Tibial artery (tissue), 4 donors: Measurements from ENCODE around the gene NME3.

Experiments
- DNase-seq, 2 donors: peaks; one replicate each; pipeline ENCODE4 v3.0.0-alpha.2; 2019
- H3K27ac ChIP-seq, 2 donors: fragments of 200-600 bp; sonication (generic) in 1 of 2; 1 replicate in 1 of 2; 2 replicates in 1 of 2; pipeline ENCODE4 v1.5.1; 2018 to 2019; ENCODE audit warnings: mild to moderate bottlenecking in 1 of 2
- H3K27me3 ChIP-seq, 2 donors: fragments of 200-600 bp; sonication (generic) in 1 of 2; one replicate each; pipeline versions ENCODE4 v1.5.1 to v1.6.0; 2016 to 2019
- H3K36me3 ChIP-seq, 3 donors: fragments of 200-600 bp; sonication (generic) in 2 of 3; one replicate each; pipeline ENCODE4 v1.5.1; 2016 to 2019; ENCODE audit warnings: mild to moderate bottlenecking in 2 of 3
- H3K4me1 ChIP-seq, 4 donors: fragments of 200-600 bp; sonication (generic) in 2 of 4; 1 replicate in 3 of 4; 2 replicates in 1 of 4; pipeline ENCODE4 v1.5.1; 2016 to 2019
- H3K4me3 ChIP-seq, 2 donors: fragments of 200-600 bp; sonication (generic) in 1 of 2; 1 replicate in 1 of 2; 2 replicates in 1 of 2; pipeline ENCODE4 v1.5.1; 2018 to 2019; ENCODE audit warnings: mild to moderate bottlenecking in 2 of 2
- H3K9me3 ChIP-seq, 3 donors: fragments of 200-600 bp; sonication (generic) in 1 of 3; one replicate each; pipeline ENCODE4 v1.5.1; 2016 to 2019
- intact Hi-C: fragments of 100-400 bp; cut with DNase I; formaldehyde crosslinking; loops from one replicate; pipeline ENCODE4 v1.15.0; 2023; ENCODE audit warnings: low total_unique reads
- TF ChIP-seq, protein P1 (sequence below), 2 experiments: fragments of 200-600 bp in 1 of 2; fragments of 450-650 bp in 1 of 2; IDR thresholded peaks; one replicate each; pipeline ENCODE4 v1.5.1; 2017 to 2019; ENCODE audit warnings: antibody characterized with exemption in 2 of 2, mild to moderate bottlenecking in 1 of 2, moderate library complexity in 1 of 2

The NME3 gene

DNA sequence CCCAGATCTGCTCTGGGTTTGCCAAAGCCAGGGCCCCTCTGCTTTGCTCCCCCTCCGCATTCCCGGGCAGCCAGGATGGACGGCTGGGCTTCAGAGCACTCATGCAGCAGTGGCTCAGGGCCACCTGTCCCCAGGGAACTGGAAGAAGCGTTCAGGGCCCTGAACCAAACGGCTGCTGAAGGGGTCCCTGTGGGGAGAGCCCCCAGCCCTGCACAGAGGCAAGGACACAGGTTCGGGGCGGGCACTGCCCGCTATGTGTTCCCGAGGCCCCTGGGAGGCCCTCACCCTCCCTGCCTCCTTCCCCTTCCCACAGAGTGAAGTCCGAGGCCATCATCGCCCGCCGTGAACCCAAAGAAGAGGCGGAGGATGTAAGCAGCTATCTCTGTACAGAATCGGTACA lies 10.4 kb downstream of the NME3 start:
- H3K36me3 ChIP-seq = peaks cover 54 to 88% (median 84%) of the 10 kb centered on the region in 3 donors
- no peak overlapping the region for H3K27ac ChIP-seq
- no peak overlapping the region for H3K4me3 ChIP-seq
- TF ChIP-seq, protein P1, sequence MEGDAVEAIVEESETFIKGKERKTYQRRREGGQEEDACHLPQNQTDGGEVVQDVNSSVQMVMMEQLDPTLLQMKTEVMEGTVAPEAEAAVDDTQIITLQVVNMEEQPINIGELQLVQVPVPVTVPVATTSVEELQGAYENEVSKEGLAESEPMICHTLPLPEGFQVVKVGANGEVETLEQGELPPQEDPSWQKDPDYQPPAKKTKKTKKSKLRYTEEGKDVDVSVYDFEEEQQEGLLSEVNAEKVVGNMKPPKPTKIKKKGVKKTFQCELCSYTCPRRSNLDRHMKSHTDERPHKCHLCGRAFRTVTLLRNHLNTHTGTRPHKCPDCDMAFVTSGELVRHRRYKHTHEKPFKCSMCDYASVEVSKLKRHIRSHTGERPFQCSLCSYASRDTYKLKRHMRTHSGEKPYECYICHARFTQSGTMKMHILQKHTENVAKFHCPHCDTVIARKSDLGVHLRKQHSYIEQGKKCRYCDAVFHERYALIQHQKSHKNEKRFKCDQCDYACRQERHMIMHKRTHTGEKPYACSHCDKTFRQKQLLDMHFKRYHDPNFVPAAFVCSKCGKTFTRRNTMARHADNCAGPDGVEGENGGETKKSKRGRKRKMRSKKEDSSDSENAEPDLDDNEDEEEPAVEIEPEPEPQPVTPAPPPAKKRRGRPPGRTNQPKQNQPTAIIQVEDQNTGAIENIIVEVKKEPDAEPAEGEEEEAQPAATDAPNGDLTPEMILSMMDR (IDR thresholded peaks at IDR 0.05) = no peak
- H3K4me1 ChIP-seq = no peaks in the 10 kb centered on the region
- DNase-seq = no peak
- intact Hi-C loops = no loop called here
- no peaks in the 10 kb centered on the region for H3K9me3 ChIP-seq
- H3K27me3 ChIP-seq = no peaks in the 10 kb centered on the region

GRCh38 chr16:1759511-1759910 lies 11.8 kb downstream of the NME3 start:
- no peaks in the 10 kb centered on the region for H3K27me3 ChIP-seq
- H3K36me3 ChIP-seq = peaks cover 48 to 84% (median 74%) of the 10 kb centered on the region in 3 donors
- H3K4me3 ChIP-seq = no peak overlapping the region
- TF ChIP-seq, protein P1 (IDR thresholded peaks at IDR 0.05) = no peak
- no peaks in the 10 kb centered on the region for H3K4me1 ChIP-seq
- H3K9me3 ChIP-seq = no peaks in the 10 kb centered on the region
- H3K27ac ChIP-seq = no peak overlapping the region
- intact Hi-C loops = no loop called here
- DNase-seq = no peak

GRCh38 chr16:1758923-1759322 lies 12.4 kb downstream of the NME3 start:
- Histone ChIP-seq H3K27me3 (no peaks in the 10 kb centered on the region), H3K36me3 (peaks cover 46 to 84% (median 69%) of the 10 kb centered on the region in 3 donors), H3K27ac (no peak overlapping the region), H3K4me3 (no peak overlapping the region), H3K4me1 (no peaks in the 10 kb centered on the region), H3K9me3 (no peaks in the 10 kb centered on the region)
- TF ChIP-seq, protein P1 (IDR thresholded peaks at IDR 0.05) = no peak
- no peak for DNase-seq
- intact Hi-C loops = no loop called here

DNA sequence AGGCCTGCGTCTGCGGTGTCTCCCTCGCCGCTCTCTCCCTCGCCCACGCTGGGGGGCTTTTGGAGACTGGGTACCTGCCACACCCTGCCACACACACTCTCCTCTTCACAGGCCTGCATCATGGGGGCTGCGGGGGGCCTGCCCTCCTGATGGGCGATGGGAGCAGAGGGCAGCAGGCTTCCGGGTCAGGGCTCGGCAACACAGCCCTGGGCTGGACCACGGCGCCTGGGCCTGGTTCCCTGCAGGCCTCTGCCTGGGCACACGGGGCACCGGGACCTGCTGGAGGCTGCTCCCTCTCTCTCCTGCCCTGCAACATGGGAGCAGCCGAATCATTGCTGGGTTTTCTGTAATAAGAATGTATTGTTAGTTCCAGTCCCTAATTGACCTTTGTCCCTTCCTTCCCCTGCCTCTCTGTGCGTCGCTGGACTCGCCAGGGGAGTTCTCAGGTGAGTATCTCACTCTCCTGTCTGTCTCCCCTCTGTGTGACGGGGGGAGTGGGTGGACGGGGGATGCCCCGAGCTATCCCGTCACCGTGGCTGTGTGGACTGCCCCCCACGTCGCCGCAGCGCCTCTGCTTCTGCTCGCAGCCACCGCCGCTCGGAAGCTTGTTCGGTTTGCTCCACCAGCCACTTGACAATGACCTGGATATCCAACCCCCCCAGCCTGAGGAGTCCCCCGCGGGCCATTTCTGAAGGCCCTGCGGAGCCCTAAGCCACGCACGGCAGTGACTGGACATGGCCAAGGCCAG lies 13.5 kb downstream of the NME3 start:
- no peak overlapping the region for H3K4me3 ChIP-seq
- no peak overlapping the region for H3K27ac ChIP-seq
- TF ChIP-seq, protein P1 (IDR thresholded peaks at IDR 0.05) = no peak
- H3K4me1 ChIP-seq = no peaks in the 10 kb centered on the region
- intact Hi-C loops = no loop called here
- H3K27me3 ChIP-seq = no peaks in the 10 kb centered on the region
- H3K36me3 ChIP-seq = peaks cover 41 to 81% (median 60%) of the 10 kb centered on the region in 3 donors
- no peak for DNase-seq
- H3K9me3 ChIP-seq = no peaks in the 10 kb centered on the region

DNA sequence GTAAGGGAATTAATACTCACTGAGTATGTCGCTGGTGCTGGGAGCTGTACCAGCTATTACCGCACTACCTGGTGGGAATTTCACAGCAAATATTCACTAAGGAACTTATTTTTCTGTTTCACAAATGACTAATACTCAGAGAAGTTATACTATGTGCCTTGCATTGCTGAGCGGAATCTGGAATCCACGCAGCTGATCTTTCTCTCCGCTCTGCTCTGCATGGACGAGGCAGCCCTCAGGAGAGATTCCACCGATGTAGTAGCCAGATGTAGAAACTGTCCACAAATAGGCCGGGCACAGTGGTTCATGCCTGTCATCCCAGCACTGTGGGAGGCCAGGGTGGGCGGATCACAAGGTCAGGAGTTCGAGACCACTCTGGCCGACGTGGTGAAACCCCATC lies 17.1 kb downstream of the NME3 start:
- Histone ChIP-seq H3K27ac (no peak overlapping the region), H3K4me3 (no peak overlapping the region), H3K27me3 (no peaks in the 10 kb centered on the region), H3K9me3 (no peaks in the 10 kb centered on the region), H3K36me3 (peaks cover 39 to 79% (median 53%) of the 10 kb centered on the region in 3 donors), H3K4me1 (no peaks in the 10 kb centered on the region)
- DNase-seq = no peak
- TF ChIP-seq, protein P1 (IDR thresholded peaks at IDR 0.05) = no peak
- intact Hi-C loops = no loop called here
